ENCODE measurements around the gene PLK3.

GRCh38 chr1:44847845-44848244 lies 47.7 kb downstream of the PLK3 start:
- TF ChIP-seq, protein P1, sequence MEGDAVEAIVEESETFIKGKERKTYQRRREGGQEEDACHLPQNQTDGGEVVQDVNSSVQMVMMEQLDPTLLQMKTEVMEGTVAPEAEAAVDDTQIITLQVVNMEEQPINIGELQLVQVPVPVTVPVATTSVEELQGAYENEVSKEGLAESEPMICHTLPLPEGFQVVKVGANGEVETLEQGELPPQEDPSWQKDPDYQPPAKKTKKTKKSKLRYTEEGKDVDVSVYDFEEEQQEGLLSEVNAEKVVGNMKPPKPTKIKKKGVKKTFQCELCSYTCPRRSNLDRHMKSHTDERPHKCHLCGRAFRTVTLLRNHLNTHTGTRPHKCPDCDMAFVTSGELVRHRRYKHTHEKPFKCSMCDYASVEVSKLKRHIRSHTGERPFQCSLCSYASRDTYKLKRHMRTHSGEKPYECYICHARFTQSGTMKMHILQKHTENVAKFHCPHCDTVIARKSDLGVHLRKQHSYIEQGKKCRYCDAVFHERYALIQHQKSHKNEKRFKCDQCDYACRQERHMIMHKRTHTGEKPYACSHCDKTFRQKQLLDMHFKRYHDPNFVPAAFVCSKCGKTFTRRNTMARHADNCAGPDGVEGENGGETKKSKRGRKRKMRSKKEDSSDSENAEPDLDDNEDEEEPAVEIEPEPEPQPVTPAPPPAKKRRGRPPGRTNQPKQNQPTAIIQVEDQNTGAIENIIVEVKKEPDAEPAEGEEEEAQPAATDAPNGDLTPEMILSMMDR (IDR thresholded peaks at IDR 0.05), result no peak
- TF ChIP-seq POLR2A (IDR thresholded peaks at IDR 0.05), result no peak

All from body of pancreas (tissue), 4 donors.